ENCODE measurements around the gene RSKR.
"Not testable (repeated sequence)": the region's sequence is repeated elsewhere in the genome, so short reads cannot be mapped to it uniquely, and the experiment has no call there.

RSKR gene, protein sequence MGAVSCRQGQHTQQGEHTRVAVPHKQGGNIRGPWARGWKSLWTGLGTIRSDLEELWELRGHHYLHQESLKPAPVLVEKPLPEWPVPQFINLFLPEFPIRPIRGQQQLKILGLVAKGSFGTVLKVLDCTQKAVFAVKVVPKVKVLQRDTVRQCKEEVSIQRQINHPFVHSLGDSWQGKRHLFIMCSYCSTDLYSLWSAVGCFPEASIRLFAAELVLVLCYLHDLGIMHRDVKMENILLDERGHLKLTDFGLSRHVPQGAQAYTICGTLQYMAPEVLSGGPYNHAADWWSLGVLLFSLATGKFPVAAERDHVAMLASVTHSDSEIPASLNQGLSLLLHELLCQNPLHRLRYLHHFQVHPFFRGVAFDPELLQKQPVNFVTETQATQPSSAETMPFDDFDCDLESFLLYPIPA

DNA sequence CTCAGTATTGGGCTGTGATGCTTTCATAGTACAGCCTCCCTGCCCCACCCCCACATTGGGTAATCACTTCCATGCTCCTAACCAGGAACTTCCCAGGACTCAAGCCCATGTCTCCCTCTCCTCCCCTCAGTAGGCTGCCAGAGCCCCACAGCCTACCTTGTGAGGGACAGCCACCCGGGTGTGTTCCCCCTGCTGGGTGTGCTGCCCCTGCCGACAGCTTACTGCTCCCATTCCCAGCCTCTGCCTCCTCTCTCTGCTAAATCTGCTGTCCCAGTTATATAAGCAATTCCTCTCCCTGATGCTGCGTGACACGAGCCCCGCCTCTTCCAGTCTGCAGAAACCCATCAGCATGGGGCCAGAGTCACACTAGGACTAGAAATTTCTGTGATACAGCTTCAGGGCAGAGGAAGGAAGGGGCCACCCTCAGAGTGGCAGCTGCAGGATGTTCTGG, at the start of gene RSKR:
Gene RSKR, minus strand, starts transcription at position 255 of the 451 bp plus-strand sequence. Its CDS starts 24 bp downstream, at position 231.
- ATAC-seq = no peak

DNA sequence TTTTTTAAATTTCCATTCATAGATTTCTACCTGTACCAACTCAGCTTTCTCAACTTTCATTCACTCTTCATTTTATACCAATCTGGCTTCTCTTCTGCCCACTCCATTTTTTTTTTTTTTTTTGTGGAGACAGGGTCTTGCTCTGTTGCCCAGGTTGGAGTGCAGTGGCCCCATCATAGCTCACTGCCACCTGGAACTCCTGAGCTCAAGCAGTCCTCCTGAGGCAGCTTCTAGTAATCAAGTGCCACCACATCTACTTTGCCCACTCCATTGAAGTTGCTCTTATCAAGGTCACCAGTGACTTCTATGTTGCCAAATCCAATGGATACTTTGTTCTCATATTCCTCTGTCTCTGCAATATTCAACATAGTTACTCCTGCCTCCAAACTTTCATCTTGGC, 49.7 kb upstream of the RSKR start:
- ATAC-seq = no peak

DNA sequence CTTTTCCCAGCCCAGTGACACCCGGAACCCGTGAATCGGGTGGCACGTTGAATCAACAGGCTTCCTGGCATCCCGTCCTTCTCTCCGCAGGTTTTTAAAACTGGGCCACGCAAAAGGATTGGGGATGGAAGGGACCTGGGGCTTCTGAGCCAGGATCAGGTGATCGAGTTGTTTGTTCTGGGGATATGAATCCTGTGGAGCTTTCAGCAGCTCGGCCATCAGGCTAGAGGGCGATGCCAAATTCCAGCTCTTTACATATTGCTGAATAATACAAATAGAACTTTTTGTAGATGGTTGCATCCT, 48.5 kb upstream of the RSKR start:
- ATAC-seq = no peak

DNA sequence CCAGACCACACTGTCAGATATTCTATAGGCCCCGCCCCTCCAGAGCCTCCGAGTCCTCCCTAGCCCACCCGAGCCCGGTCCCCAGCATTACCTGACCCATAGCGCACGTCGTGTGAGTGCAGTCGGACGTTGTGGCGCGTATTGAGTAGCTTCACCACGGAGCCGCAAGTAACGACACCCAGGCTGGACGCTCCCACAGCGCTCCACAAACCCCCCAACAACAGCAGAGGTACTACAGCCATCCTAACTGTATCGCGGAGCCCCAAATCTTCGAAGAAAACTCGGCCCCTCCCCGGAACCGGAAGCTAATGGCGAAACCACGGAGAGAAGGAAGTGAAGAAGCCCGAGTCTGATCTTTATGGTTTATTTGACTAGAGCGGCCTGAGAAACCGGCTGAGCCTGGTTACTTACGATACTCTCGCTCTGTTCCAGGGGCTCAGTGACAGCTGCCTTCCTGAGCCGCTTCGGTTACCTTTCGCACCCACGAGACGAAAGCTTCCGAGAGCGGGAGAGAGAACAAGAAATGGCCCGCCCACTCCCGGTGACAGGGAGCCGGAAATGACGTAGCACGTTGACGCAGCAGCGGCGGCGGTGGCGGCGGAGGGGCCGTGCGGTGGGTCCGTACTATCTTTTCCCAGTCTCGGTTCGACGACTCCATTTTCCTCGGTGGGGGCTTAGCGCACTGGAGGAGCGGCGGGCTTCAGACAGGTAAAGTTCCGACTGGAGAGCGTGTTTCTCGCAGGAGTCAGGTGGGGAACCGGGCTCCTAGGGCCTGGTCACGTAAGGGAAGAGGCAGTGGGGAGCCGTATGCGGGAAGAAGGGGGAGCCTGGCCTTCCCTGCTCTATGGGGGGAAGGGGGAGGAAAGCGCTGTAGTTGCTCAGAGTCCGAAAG, 47.9 kb upstream of the RSKR start, which contains the start of the genes SDF2 and SUPT6H:
Gene SDF2, minus strand, starts transcription at position 272 of the 892 bp plus-strand sequence. Its CDS starts 30 bp downstream, at position 242.
Gene SUPT6H, plus strand, starts transcription at position 571 of the 892 bp plus-strand sequence. CDS start 11,197 bp downstream, outside the sequence.
- peak; percentile 89 for ATAC-seq

DNA sequence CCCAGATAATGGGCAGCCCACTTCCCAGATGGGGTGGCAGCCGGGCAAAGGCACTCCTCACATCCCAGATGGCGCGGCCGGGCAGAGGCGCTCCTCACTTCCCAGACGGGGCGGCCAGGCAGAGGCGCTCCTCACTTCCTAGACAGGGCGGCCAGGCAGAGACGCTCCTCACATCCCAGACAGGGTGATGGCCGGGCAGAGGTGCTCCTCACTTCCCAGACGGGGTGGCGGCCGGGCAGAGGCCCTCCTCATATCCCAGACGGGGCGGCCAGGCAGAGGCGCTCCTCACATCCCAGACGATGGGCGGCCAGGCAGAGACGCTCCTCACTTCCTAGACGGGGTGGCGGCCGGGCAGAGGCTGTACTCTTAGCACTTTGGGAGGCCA, 45.5 kb upstream of the RSKR start:
- not testable (repeated sequence) for ATAC-seq

DNA sequence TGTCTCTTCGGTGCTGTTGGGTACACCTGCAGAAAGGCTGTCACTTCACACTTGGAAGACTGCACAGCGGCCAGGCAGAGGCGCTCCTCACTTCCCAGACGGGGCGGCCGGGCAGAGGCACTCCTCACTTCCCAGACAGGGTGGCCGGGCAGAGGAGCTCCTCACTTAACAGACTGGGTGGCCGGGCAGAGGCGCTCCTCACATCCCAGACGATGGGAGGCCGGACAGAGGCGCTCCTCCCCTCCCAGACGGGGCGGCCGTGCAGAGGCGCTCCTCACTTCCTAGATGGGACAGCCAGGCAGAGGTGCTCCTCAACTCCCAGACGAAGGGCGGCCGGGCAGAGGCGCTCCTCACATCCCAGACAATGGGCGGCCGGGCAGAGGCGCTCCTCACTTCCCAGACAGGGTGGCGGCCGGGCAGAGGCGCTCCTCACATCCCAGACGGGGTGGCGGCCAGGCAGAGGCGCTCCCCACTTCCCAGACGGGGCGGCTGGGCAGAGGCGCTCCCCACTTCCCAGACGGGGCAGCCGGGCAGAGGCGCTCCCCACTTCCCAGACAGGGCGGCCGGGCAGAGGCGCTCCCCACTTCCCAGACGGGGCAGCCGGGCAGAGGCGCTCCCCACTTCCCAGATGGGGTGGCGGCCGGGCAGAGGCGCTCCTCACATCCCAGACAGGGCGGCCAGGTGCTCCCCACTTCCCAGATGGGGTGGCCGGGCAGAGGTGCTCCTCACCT, 44.9 kb upstream of the RSKR start:
- not testable (repeated sequence) for ATAC-seq

DNA sequence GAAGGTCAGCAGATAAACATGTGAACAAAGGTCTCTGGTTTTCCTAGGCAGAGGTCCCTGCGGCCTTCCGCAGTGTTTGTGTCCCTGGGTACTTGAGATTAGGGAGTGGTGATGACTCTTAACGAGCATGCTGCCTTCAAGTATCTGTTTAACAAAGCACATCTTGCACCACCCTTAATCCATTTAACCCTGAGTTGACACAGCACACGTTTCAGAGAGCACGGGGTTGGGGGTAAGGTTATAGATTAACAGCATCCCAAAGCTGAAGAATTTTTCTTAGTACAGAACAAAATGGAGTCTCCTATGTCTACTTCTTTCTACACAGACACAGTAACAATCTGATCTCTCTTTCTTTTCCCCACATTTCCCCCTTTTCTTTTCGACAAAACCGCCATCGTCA, 44.4 kb upstream of the RSKR start:
- ATAC-seq = not testable (repeated sequence)

DNA sequence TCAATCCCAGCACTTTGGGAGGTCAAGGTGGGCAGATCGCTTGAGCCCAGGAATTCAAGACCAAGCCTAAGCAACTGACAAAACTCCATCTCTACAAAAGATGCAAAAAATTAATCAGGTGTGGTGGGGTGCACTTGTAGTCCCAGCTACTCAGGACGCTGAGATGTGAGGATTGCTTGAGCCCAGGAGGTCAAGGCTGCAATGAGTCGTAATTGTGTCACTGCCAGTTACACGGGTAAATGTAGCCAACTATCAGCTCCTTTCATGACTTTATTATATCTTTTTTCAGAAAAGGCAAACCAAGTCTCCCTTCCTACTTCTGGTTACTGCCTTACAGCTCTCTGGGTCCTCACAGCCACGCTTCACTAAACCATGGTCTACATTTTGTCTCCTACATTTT, 43.8 kb upstream of the RSKR start:
- no peak for ATAC-seq

DNA sequence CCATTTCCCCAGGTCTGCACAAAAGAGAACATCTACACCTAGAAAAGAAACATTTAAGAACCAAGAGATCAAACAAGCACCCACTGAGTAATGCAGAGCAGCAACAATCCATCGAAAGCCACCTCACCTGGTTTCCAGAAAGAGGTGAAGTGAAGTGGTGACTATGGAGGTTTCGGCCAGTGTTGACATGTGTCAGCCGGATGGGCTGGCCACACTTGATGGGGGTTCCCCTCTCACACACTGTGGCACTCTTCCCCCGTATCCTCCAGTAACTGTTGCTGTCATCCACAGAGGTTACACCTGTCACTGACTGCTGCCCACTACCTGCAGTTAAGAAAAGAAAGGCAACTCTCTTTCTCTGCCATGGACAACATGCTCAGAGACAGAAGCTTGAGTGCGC, 41.2 kb upstream of the RSKR start:
- ATAC-seq = no peak

DNA sequence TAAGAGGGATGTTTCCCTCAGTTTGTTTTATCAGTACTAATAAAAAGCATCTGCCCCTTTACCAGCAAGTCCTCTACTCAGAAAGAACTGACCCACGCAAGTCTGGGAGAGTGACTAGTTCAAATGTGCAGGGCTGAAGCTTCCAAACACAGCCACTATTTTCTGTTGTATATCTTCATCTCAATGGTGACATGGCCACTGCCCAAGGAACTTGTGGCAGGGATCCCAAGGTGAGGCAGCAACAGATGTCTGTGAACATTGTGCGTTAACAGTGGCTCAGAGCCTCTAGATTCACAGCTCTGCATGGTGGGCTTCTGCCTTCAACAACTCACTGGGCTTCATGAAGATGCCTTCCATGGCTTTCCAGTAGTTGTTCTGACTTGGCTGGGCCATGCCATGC, 34.7 kb upstream of the RSKR start:
- ATAC-seq = no peak

DNA sequence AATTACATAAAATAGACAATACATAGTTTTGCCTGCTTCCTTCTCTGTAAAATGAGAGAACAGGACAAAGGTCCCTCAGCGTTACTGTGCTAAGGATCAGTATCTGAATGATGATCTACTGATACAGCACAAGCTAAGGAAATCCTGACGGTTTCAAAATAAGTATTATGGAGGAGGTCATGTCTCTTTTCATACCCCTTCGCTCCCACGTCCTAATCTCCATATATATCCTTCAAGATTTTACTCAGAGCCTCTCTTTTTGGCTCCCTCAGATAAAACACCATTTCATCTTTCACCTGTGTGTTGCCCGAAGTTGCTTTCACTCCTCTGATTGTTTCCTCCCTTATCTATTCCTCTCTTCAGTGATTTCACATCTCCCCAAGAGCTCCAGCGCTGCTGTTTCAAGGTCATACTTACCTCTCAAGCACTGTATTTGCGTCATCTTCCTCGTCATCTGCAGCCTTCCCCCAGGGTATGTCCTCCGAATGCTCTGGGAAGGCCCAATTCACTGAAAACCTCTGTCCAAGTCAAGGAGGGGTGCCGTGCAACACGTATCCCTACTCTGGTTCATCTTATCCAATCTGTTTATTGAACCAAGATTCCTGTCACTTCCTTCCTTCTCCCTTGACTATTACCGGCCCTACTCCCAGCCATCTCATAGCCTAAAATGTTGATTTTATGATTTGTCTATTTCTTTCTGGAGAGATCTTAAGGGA, 32.2 kb upstream of the RSKR start:
- ATAC-seq = no peak

DNA sequence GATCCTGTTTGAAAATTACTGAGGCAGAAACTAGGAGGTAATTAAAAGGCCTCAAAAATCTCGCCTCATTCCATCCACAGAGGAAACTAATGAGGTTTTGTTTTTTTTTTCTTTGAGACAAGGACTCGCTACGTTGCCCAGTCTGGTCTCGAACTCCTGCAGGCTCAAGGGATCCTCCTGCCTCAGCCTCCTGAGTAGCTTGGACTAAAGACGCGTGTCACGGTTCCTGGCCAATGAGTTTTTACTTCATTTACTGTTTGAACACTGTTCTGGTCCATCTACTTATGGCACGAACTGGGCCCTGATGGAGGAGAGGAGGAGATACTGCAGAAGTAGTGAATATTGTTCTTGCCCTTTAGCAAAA, 31.6 kb upstream of the RSKR start:
- ATAC-seq = no peak

DNA sequence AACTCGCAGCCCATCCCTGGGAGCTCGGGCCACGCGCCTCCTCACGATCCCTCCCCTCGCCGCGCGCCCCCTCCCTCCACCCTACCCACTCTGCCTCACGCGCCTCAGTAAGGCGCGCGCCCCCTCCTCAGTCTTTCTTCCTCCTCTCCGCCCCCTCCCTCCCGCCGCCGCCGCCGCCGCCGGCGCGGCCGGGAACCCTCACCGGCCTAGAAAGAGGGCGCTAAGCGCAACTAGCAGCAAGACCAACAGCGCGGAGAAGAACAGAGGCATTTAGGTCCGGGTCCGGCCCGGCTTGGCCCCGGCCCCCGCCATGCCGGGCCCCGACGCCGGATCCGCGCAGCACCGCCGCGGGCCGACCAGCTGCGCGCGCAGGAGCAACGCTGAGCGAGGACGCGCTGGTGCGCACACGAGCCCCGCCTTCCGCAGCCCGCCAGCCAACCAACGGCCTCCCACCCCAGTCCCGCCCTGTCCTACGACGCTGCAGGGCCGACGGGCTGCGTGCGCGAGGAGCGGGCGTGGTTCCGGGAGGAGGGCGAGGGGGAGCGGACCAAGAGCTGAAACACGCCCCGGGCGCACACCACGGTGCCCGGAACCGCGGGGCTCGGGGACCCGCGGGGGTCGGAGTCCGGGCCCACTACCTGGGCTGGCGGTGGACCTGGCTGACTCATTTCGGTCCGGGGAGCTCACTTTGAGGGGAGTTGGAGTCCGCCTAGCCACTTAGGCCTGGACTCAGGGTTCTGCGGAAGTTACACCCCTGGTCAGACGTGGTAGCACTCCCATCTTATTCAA, 31.0 kb upstream of the RSKR start, which contains the start of gene BLTP2:
Gene BLTP2, minus strand, starts transcription at position 372 of the 789 bp plus-strand sequence. Its CDS starts 102 bp downstream, at position 270.
- ATAC-seq = peak; percentile 98 to 99

DNA sequence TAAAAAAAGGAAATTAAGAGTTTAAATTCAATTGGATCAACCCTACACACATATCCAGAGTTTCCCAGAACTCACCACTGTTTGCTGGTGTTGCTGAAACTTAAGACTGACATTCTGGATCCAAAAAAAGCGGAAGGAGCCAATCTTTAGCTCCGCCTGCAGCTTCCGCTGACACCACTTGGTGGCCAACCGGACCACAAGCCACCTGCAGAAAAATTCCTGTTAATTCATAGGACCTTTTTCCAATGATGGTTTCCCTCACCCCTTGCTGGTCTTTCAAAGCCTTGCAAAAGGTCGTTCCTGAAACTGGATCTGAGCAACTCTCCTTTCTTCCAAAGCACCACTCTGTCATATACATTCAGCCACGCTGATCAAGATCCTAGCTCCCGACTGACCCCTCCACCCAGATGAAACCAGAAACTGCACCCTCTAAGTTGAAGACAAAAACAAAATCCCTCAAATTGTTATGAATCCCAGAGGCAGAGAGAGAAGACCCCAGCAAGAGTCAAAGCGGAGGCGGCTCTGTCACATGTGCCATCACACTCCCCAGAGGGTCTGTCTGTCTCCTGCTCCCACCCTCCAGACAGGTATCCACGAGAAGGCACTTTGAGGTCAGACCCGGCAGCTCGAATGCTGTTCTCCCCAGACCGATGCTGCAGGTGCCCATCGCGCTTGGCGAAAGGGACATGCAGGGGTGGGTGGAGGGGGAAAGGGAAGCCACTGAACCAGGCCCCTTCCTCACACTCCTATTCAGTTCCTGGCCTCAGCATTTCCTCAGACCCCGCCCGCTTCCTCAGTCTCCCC, 30.2 kb upstream of the RSKR start:
- ATAC-seq = no peak

DNA sequence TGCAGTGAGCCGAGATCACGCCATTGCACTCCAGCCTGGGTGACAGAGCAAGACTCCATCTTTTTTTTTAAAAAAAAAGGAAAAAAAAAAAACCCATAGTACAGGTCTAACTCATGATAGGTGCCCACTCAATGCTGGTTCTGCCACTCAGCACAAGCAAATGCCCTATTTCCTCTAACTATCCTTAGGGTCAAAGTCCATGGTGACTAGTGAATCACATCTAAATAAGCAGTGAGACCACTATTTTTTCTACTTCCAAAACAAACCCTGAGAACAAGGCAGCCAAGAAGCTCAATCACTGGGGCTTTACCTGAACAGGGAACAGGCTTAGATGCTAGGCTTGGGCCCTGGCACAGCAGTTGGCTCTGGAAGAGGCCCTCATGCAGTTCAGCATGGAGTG, 27.6 kb upstream of the RSKR start:
- no peak for ATAC-seq

DNA sequence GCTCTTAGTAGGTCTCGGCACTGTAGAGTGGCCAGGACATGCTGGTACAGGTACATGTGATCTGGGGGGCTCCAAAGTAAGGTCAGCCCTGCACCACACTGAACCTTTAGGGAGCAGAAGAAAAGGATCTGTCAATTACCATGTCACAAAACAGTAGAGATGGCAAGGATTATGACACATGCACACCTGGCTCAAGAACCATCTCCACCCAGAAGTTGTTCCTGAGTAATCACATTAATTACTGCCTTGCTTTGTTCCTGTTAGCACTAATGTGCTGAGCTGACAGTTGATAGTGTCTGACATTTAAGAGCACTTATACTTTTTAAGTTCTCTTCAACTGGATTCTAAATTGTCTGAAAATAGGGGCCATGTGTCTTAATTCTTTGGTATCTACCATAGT, 21.5 kb upstream of the RSKR start:
- no peak for ATAC-seq

DNA sequence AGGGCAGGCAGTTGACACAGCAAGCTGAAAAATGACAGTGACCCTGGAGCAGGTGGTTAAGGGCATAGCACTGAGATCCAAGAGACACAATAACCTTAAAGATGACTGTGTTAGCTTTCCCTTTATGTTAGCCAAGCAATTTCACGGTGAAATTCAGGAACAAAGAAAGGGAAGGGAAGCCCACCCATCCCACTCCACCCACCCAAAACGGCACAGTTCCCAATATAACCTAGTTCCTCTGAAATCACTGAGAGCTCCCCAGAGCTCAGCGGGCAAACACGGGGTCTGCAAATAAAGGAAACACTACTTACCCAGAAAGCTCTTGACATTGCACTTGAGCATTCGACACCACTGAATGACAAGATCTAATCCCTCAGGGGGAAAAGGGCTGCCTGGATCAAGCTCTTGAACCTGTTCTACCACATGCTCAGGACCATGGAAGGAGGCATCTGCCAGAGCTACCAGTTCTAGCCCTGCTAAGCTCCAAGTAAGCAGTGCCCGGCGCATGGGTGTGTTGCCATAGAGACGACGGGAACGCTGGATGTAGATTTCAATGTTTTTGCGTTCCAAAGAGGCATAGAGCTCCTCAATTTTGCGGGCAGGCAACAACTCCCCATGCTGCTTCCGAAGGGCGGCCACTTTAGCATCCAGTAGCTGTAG, 20.4 kb upstream of the RSKR start:
- no peak for ATAC-seq

DNA sequence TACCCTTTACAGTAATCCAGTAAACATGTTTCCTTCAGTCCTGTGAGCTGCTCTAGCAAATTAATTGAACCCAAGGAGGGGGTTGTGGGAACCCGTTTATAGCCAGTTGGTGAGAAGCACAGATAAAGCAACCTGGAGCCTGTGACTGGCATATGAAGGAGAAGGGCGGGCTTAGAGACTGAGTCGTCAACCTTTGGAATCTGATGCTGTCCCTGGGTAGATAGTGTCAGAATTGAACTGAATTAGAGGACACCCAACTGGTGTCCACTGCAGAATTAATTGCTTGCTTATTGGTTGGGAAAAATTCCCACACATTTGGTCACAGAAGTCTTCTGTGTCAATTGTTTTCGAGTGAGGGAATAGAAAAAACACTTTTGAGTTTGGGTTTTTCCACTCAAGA, 12.8 kb upstream of the RSKR start:
- ATAC-seq = no peak

DNA sequence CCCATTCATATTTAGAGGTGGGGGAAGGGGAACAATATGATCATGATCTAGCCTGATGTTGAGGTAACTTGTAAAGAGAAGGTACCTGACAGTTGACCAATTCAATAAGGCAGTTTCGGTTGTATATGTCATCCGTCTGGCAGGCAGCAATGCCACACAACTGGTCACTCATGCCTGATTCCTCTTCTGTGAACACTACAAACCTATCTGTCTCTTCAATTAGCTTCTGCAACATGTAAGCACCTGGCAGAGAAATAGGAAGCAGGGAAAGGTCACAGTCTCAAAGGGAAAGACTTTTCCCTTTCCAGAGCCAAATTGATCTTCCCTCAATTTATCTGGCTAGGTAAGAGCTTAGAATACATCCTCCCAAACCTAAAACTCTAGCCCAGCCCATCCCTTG, 10.2 kb upstream of the RSKR start:
- ATAC-seq = no peak

DNA sequence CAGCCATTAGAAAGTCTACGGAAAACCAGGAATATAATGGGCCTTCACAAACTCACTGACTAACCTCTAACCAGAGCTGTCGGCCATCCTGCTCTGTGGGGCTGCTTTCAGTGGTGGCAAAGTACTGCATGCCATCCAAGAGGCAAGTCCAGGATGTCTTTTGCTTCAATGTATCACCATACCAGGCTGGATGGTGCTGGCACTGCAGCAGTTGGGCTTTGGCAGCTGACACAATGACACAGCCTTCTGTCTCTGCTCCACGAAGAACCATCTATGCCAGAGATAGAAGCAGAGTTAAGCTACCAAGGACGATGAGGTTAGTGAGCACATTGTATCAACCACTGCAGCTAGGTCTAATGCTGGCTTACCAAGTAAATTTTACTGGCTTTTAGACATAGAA, 9.7 kb upstream of the RSKR start:
- no peak for ATAC-seq

All from activated CD4-positive, CD25-positive, alpha-beta regulatory T cell treated with anti-CD3 and anti-CD28 coated beads, Interleukin-2, amount 50 U/mL, for 24 hours (primary cell).